ENCODE measurements around the gene SORT1.
"Not testable (repeated sequence)": the region's sequence is repeated elsewhere in the genome, so short reads cannot be mapped to it uniquely, and the experiment has no call there.

Gene SORT1

DNA sequence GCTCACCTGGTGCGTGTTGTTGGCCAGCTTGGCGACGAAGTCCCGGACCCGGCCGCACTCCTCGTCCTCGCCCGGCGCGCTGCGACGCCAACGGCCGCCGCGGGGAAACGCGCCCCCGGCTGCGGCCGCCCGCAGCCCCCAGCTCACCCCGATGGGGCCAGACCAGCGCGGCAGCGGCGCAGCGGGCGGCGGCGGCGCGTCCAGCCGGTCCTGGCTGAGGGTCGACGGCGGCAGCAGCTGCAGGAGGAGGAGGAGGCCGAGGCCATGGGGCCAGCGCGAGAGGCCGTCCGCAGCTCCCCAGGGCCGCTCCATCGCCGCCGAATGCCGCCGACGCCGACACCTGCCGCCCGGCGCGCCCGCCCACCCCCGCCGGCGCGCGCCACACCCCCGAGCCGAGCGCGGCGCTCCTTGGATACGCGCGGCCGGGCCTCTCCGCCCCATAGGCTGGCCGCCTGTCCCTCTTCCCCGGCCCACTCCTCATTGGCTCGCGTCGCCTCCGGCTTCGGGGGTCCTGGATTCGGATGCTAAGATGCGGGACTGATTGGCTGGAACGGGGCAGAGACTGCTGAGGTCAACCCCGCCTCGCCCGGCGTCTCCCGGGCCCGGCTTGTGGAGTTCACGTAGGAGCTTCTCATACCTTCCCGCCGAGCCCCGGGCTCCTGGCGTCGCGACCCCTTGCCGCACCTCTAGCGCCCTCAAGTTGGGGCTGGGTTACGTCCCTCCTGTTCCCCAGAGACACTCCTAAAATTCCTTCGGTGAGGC is at the start of gene SORT1:
Gene SORT1 (minus strand): TSS at position 338 of the 762 bp plus-strand sequence. CDS start 26 bp downstream, at position 312.
- H3K36me3 Mint-ChIP-seq, result no peaks in the 10 kb centered on the region
- ATAC-seq, result peak; percentile 90
- H3K27me3 Mint-ChIP-seq, result peaks cover 58% of the 10 kb centered on the region
- H3K4me3 Mint-ChIP-seq, result peak within 1 kb of the TSS; percentile 84
- H3K4me1 Mint-ChIP-seq, result peaks cover 30% of the 10 kb centered on the region
- no peaks in the 10 kb centered on the region for H3K9me3 Mint-ChIP-seq
- H3K27ac Mint-ChIP-seq, result no peak within 1 kb of the TSS

DNA sequence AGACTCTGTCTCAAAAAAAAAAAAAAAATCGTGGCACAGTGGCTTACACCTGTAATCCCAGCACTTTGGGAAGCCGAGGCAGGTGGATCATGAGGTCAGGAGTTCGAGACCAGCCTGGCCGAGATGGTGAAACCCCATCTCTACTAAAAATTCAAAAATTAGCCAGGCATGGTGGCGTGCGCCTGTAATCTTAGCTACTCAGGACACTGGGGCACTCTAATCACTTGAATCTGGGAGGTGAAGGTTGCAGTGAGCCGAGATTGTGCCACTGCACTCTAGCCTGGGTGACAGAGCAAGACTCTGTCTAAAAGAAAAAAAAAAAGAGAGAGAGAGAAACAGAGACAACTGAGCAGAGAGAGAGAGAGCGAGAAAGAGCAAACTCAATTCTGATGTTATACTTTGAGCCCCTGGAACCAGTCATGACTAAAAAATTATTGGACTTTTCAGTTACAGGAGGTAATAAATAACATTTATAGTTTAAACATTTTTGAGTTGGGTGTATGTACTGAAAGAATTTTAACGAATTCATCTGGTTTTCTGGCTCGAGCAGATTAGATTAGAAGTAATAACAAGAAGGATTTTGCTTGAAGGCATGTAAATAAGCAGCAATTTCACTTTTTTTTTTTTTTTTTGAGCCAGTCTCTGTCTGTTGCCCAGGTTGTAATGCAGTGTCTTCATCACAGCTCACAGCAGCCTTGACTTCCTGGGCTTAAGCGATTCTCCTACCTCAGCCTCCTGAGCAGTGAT is 48.4 kb upstream of the SORT1 start:
- H3K9me3 Mint-ChIP-seq, H3K36me3 Mint-ChIP-seq, ATAC-seq, H3K4me3 Mint-ChIP-seq, H3K27ac Mint-ChIP-seq, H3K4me1 Mint-ChIP-seq: not testable (repeated sequence)
- H3K27me3 Mint-ChIP-seq, result peaks cover 32% of the 10 kb centered on the region

DNA sequence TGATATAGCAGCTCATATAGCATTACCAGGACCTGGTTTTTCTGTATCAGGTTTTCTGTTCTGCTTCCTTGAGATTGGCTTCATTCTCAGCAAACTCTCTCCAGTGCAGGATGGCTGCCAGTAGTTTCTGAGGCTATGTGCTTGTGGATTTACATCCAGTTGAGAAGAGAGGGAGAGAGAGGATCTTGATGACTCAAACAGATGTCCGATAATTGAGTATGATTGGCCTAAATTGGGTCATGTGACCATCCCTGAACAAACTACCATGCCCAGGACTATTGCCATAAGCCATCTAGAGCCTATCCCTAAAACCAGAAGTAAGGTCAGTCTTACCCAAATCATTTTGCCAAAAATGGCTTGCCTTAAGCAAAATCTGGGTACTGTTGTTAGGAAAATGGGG is 46.6 kb upstream of the SORT1 start:
- no peak overlapping the region for H3K27ac Mint-ChIP-seq
- no peaks in the 10 kb centered on the region for H3K36me3 Mint-ChIP-seq
- no peak overlapping the region for H3K4me3 Mint-ChIP-seq
- no peak for ATAC-seq
- peaks cover 14% of the 10 kb centered on the region for H3K27me3 Mint-ChIP-seq
- H3K9me3 Mint-ChIP-seq, result no peaks in the 10 kb centered on the region
- no peaks in the 10 kb centered on the region for H3K4me1 Mint-ChIP-seq

DNA sequence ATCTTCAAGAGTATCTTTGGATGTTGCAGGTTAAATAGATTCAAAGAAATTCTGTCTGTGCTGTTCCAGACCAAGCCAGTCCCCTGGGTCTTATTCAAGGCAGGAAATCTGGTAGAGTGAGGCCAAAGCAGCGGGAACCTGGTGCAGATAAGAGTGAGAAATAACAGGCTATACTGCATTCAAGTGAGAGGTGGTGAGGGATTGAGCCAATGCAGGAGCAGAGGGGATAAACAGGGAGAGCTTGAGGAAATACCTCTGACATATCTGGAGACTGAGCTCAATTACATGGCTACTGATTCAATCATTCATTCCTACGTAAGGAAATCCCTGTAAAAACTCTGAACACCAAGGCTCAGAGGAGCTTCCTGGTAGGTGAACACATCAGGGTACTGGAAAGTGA is 45.8 kb upstream of the SORT1 start:
- Mint-ChIP-seq H3K36me3 (no peaks in the 10 kb centered on the region), H3K4me3 (no peak overlapping the region), H3K27ac (no peak overlapping the region), H3K27me3 (peaks cover 11% of the 10 kb centered on the region), H3K9me3 (no peaks in the 10 kb centered on the region), H3K4me1 (no peaks in the 10 kb centered on the region)
- no peak for ATAC-seq

DNA sequence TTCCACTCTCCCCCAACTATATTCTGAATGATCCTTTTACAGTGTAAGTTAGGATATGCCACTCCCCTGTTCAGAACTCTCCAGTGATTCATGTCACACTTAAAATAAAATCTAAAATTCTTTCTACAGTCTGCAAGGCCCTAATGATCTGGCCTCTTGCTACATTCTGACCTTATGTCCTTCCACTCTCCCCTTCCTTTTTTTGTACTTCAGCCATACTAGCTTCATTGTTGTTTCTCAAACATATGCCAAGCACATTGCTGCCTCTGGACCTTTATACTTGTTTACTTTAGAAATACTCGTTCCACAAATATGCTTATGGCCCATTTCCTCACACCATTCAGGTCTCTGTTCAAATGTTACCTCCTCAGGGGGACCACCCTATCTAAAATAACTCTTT is 43.4 kb upstream of the SORT1 start:
- Mint-ChIP-seq H3K36me3 (no peaks in the 10 kb centered on the region), H3K27me3 (no peaks in the 10 kb centered on the region), H3K27ac (no peak overlapping the region), H3K4me1 (no peaks in the 10 kb centered on the region), H3K9me3 (no peaks in the 10 kb centered on the region), H3K4me3 (no peak overlapping the region)
- no peak for ATAC-seq

DNA sequence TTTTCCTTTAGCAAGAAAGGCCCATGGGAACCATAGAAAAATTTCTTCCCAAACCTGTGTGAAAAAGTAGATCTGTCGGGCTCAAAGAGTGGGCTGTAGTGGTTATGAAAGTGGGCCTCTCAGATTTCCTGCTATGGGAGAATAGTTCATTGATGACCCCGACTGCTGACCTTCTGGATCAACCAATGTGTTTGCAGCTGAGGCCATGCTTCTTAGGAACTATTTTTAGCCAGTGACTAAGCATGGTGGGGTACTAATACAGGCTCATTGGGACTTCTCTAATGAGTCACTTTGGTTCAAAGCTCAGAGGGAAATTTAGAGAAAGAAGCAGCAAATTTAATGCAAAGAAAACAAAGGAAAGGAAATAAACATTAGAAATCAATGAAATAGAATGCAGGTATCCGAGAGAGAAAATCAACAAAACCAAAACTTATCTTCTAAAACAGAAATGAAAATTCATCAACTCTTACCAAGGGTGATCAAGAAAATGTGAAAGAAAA is 41.1 kb upstream of the SORT1 start:
- Mint-ChIP-seq H3K27me3 (peaks cover 11% of the 10 kb centered on the region), H3K4me1 (no peaks in the 10 kb centered on the region)
- peak; percentile 81 for ATAC-seq

DNA sequence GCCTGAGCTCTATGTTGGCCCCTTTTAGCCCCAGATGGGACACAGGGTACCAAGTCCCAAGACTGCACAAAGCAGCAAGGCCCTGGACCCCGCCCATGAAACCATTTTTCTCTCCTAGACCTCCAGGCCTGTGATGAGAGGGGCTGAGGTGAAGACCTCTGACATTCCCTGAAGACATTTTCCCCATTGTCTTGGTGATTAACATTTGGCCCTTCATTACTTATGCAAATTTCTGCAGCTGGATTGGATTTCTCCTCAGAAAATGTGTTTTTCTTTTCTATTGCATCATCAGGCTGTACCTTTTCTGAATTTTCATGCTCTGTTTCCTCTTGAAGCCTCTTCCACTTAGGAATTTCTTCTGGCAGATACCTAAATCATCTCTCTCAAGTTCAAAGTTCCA is 36.8 kb upstream of the SORT1 start:
- Mint-ChIP-seq H3K4me3 (no peak overlapping the region), H3K27me3 (peaks cover 11% of the 10 kb centered on the region), H3K36me3 (peaks cover 7% of the 10 kb centered on the region), H3K9me3 (peaks cover 11% of the 10 kb centered on the region), H3K27ac (no peak overlapping the region), H3K4me1 (no peaks in the 10 kb centered on the region)
- ATAC-seq, result no peak

More for the DNA sequence above, 41.1 kb upstream of the SORT1 start:
- H3K4me3 Mint-ChIP-seq, result no peak overlapping the region
- H3K27ac Mint-ChIP-seq, result no peak overlapping the region
- peaks cover 7% of the 10 kb centered on the region for H3K36me3 Mint-ChIP-seq
- peaks cover 6% of the 10 kb centered on the region for H3K9me3 Mint-ChIP-seq

DNA sequence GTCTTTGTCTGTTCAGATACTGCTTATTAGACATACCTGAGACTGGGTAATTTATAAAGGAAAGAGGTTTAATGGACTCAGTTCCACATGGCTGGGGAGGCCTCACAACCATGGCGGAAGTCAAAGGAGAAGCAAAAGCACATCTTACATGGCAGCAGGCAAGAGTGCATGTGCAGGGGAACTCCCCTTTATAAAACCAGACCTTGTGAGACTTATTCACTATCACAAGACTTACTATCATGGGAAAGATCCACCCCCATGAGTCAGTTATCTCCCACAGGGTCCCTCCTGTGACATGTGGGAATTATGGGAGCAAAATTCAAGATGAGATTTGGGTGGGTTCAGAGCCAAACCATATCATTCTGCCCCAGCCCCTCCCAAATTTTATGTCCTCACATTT is 35.6 kb upstream of the SORT1 start:
- peaks cover 11% of the 10 kb centered on the region for H3K27me3 Mint-ChIP-seq
- no peak for ATAC-seq
- H3K4me3 Mint-ChIP-seq, result no peak overlapping the region
- peaks cover 7% of the 10 kb centered on the region for H3K36me3 Mint-ChIP-seq
- no peaks in the 10 kb centered on the region for H3K4me1 Mint-ChIP-seq
- H3K9me3 Mint-ChIP-seq, result peaks cover 11% of the 10 kb centered on the region
- no peak overlapping the region for H3K27ac Mint-ChIP-seq

DNA sequence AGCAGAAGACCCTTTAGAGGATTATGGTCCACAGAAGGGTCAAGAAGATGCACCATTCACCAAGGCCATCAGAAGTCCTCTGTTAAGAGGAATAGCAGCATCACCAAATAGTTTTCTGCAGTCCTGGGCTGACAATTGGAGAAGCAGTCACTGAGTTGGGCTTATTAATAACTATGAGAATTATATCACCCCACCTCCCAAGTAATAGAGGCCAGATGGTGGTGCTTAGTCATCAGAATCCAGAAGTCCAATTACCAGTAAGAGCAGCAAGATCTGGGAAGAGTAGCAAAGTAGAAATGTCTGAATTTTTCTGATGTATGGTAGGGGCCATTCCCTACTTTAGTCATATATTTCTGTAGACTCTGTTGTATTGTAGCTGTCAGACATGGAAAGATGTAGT is 34.6 kb upstream of the SORT1 start:
- Mint-ChIP-seq H3K9me3 (peaks cover 11% of the 10 kb centered on the region), H3K36me3 (peaks cover 7% of the 10 kb centered on the region), H3K4me1 (peaks cover 3% of the 10 kb centered on the region), H3K27ac (no peak overlapping the region), H3K27me3 (peaks cover 11% of the 10 kb centered on the region), H3K4me3 (no peak overlapping the region)
- no peak for ATAC-seq

DNA sequence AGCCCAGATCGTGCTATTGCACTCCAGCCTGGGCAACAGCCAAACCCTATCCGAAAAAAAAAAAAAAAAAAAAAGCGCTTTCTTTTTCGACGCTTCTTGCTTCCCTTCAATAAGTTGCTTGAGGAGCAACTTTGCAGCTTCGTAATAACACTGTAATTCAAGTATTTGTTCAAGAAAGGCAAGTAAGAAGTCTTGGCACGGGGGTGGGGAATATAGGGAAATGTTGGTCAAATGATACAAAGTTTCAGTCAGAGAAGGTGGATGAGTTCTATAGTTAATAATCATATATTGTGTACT is 29.4 kb upstream of the SORT1 start:
- Mint-ChIP-seq H3K27ac (peak overlapping the region; percentile 91), H3K36me3 (peaks cover 11% of the 10 kb centered on the region), H3K4me1 (peaks cover 34% of the 10 kb centered on the region), H3K27me3 (no peaks in the 10 kb centered on the region), H3K9me3 (no peaks in the 10 kb centered on the region), H3K4me3 (peak overlapping the region; percentile 89)
- ATAC-seq, result no peak

DNA sequence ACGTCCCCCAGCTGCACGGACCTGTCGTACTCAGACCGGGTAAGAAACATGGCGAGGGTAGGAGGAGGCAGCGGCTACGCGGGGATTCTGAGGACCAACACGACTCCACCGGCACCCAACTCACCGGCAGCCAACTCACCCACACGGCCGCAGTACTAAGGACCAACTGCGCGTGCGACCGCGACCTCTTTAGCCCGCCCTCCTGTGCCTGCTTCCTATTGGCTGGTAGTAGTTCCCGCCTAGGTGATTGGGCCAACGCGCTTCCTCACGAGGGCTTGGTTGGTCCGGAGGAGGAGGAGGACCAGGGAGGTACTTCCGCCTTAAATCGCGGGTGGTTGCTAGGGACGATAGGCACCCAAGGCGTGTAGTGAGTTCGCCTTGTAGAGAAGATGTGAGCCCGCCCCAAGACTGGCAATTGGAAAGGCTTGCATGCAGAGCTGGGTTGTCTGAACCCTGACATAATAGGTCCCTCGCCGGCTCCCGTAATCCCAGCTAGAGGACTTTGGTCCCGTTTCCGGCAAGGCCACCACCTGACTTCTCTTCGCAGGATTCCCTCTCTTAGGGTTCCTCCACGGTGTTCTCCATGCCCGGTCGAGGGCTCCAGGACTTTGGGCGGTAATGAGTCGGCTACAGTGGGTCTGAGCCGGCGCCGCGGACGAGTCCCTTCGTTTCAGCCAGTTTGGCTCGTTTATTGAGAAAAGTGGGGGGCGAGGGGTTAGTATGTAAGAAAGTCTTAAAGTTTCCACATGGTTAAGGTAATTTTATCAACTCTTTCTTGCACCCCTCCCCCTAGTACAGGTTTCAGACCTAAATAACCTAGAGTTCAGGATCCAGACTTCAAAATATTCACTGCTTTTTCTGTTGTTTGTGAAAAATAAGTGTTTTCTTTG is 28.8 kb upstream of the SORT1 start, which contains the start of gene PSMA5:
Gene PSMA5 (minus strand): TSS at position 168 of the 890 bp plus-strand sequence. CDS start 118 bp downstream, at position 50.
- ATAC-seq, result peak; percentile 99
- Mint-ChIP-seq H3K4me3 (peak within 1 kb of the TSS; percentile 89), H3K27me3 (no peaks in the 10 kb centered on the region), H3K4me1 (peaks cover 34% of the 10 kb centered on the region), H3K9me3 (no peaks in the 10 kb centered on the region), H3K36me3 (peaks cover 15% of the 10 kb centered on the region), H3K27ac (peak within 1 kb of the TSS; percentile 91)

DNA sequence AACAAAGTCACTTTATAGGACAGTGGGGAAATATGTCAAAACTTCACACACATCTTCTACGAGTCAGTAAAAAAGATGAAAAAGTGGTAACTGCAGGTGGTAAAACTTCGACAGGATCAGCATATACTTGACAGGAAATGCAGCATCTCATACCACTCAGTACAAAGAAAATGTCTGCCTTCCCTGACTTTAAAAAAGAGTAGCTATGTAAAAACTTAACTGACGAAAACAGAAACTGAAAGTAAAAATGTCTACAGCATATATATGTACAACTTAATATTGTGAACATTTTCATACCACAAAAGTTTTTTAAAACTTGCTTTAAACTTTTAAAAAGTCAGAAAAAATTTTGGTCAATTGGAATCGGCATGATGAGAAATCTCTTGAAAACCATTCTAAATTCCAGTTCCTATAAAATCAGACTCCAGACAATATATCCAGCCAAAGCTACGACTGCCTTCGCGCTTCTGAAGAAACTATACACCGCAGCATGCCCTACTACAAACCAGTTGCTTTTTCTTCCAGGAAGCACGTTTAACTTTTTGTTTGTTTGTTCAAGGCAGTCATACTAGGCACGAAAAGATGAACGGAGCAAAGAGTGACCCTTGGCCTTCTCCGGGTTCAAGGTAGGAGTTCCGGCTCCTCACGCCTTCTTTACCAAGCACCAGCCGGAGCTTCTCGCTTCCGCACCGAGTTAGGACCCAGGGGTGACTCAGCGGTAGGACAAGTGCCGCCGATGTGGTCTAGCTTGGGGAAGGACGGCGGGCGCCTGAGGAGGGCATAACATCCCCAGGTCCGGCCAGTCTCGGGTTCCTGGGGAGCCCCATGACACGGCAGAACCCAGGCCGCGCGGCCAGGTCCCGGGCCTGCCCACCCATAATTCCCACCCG is 27.9 kb upstream of the SORT1 start:
- peaks cover 34% of the 10 kb centered on the region for H3K4me1 Mint-ChIP-seq
- peak overlapping the region; percentile 91 for H3K27ac Mint-ChIP-seq
- ATAC-seq, result peak; percentile 66
- peak overlapping the region; percentile 89 for H3K4me3 Mint-ChIP-seq
- H3K9me3 Mint-ChIP-seq, result no peaks in the 10 kb centered on the region
- peaks cover 15% of the 10 kb centered on the region for H3K36me3 Mint-ChIP-seq
- H3K27me3 Mint-ChIP-seq, result no peaks in the 10 kb centered on the region

DNA sequence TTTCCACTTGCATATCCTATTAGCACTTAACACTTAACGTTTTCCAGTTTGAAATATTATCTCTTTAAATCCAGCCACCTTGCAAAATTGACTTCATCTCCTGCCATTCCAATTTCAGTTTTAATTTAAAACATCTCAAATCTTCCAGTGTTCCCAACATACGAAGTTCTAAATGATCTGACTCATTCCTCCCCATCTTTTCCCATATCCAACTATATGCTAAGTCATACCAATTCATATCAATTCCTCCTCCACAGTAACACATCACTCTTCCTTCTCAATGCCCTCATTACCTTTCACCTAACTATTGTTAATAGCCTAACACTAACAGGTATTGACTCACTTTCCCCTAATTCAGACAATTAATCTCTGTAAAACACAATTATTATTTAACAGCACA is 25.8 kb upstream of the SORT1 start:
- Mint-ChIP-seq H3K9me3 (no peaks in the 10 kb centered on the region), H3K27ac (peak overlapping the region; percentile 91), H3K27me3 (no peaks in the 10 kb centered on the region), H3K4me1 (peaks cover 34% of the 10 kb centered on the region), H3K4me3 (peak overlapping the region; percentile 0), H3K36me3 (peaks cover 15% of the 10 kb centered on the region)
- no peak for ATAC-seq

DNA sequence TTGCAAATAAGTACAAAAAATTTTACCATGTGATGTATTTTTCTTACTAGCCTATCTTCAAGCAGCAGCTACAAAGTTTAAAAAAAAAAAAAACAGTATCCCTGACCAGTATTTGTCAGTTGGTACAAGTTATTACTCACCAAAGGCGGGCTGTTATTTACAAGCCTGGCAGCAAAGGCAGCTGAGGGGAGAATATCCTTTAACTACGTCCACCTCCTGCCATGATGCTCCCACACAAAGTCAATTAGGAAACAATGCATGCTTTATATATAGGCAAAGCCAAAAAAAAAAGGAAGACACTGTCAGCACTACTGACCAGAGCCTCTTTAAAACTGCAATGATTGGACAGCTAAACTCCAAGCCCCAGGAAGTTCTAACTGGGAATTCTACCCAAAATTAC is 14.8 kb upstream of the SORT1 start:
- Mint-ChIP-seq H3K9me3 (no peaks in the 10 kb centered on the region), H3K27ac (no peak overlapping the region), H3K36me3 (peaks cover 86% of the 10 kb centered on the region), H3K4me3 (no peak overlapping the region), H3K4me1 (peaks cover 24% of the 10 kb centered on the region), H3K27me3 (no peaks in the 10 kb centered on the region)
- no peak for ATAC-seq

Measured in stimulated activated memory B cell treated with anti-CD40 and anti-IgM and Interleukin-4, amounts not matched to agents 10 μg/mL and 1 μg/mL and 100 μg/mL, for 72 hours (primary cell).